ENCODE results near the gene DSC3. TPM values are rescaled to one million over a fixed set of nuclear protein-coding genes. Genes with fewer than 3 reads are reported as not detected.
"Not testable (repeated sequence)": the region's sequence is repeated elsewhere in the genome, so short reads cannot be mapped to it uniquely, and the experiment has no call there.

Gene DSC3
- total RNA-seq, 1 donor from 2014 or later = 29.1 TPM

DNA sequence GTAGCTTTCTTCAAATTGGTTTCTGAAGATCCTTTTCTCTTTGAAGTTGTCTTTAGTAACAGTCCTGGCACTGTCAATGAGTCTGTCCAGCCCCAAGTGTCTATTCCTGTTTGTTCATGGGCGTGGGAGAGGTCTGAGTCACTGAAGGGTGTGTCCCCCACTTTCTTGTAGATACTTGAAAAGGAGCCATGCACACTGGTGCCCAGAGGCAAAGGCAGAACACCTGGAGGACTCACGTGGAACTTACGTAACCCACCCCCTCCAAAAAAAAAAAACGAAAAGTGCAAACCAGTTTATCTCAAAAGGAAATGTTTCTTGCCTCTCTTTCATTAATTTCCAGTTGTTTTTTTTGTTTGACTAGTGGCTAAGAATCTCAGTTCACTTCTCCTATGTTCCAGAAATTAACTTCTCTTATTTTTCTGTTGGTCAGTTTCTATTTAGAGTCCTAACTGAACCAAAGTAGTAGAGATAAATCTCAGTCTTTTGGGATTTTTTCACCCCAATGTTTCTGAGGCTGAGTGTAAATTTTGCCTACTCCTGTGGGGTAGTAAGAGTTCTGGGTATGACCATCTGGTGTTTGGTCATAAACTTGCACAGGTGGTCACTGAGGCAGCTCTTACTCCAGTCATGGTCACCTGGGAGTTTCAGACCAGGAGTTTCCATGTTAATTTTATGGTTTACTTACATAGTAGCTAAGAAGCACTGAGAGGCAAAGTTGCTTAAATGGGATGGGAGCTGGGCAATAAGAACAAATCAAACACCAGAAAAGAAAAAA, 54.9 kb downstream of the DSC3 start:
- Mint-ChIP-seq H3K27me3 (ENCODE audit: low read depth) (no peaks in the 10 kb centered on the region), H3K4me3 (no peak overlapping the region)

DNA sequence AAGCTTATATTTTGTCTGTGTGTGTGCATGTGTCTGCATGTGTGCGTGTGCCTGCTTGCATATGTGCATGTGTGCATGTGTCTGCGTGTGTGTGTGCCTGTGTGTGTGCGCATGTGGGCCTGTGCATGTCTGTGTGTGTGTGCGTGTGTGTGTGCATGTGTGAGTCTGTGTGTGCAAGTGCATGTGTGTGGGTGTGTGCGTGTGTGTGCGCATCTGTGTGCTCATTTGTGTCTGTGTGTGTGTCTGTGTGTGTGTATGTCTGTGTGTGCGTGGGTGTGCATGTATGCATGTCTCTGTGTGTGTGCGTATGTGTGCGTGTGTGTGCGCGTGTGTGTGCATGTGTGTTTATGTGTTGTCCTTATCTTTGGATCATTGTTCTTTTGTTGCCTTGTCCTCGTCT, 56.8 kb downstream of the DSC3 start:
- Mint-ChIP-seq H3K4me3 (no peak overlapping the region), H3K9me3 (no peaks in the 10 kb centered on the region), H3K27ac (no peak overlapping the region), H3K36me3 (no peaks in the 10 kb centered on the region), H3K4me1 (peaks cover 12% of the 10 kb centered on the region), H3K27me3 (ENCODE audit: low read depth) (no peaks in the 10 kb centered on the region)
- DNase-seq (ENCODE audit: low spot score in 2 of 2, unreplicated experiment in 2 of 2) = no peak
- TF ChIP-seq, protein P1, sequence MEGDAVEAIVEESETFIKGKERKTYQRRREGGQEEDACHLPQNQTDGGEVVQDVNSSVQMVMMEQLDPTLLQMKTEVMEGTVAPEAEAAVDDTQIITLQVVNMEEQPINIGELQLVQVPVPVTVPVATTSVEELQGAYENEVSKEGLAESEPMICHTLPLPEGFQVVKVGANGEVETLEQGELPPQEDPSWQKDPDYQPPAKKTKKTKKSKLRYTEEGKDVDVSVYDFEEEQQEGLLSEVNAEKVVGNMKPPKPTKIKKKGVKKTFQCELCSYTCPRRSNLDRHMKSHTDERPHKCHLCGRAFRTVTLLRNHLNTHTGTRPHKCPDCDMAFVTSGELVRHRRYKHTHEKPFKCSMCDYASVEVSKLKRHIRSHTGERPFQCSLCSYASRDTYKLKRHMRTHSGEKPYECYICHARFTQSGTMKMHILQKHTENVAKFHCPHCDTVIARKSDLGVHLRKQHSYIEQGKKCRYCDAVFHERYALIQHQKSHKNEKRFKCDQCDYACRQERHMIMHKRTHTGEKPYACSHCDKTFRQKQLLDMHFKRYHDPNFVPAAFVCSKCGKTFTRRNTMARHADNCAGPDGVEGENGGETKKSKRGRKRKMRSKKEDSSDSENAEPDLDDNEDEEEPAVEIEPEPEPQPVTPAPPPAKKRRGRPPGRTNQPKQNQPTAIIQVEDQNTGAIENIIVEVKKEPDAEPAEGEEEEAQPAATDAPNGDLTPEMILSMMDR (IDR thresholded peaks at IDR 0.05; ENCODE audit: unreplicated experiment) = no peak

More for the DNA sequence above, 54.9 kb downstream of the DSC3 start:
- Mint-ChIP-seq H3K27ac (no peak overlapping the region), H3K4me1 (peaks cover 12% of the 10 kb centered on the region), H3K36me3 (peaks cover 4% of the 10 kb centered on the region), H3K9me3 (no peaks in the 10 kb centered on the region)
- no peak for DNase-seq (ENCODE audit: low spot score in 2 of 2, unreplicated experiment in 2 of 2)
- TF ChIP-seq, protein P1 (IDR thresholded peaks at IDR 0.05; ENCODE audit: unreplicated experiment) = no peak

DNA sequence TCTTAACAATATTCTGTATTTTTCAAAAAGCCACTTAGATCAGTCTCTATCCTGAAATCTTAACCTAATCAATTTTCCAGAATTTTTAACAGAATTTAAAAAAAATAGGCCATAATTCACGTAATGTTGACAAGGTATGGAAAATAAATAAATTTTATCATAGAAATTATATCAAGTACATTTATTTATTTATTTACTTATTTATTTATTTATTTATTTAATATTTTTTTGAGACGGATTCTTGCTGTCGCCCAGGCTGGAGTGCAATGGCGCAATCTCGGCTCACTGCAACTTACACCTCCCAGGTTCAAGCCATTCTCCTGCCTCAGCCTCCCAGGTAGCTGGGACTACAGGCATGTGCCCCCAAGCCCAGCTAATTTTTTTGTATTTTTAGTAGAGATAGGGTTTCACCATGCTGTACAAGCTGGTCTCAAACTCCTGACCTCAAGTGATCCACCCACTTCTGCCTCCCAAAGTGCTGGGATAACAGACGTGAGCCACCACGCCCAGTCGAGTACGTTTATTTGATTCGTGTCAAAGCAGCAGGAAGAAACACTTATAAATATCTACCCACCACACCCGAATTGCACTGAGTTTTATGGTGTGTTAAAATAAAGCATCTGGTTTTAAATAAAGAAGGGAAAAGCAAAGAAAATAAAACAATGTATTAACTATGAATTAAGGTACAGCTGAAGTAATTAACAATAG, 60.1 kb downstream of the DSC3 start:
- no peaks in the 10 kb centered on the region for H3K27me3 Mint-ChIP-seq (ENCODE audit: low read depth)
- H3K27ac Mint-ChIP-seq = no peak overlapping the region
- H3K9me3 Mint-ChIP-seq = no peaks in the 10 kb centered on the region
- H3K4me1 Mint-ChIP-seq = peaks cover 6% of the 10 kb centered on the region
- H3K36me3 Mint-ChIP-seq = no peaks in the 10 kb centered on the region
- DNase-seq (ENCODE audit: low spot score in 2 of 2, unreplicated experiment in 2 of 2) = no peak
- TF ChIP-seq, protein P1 (IDR thresholded peaks at IDR 0.05; ENCODE audit: unreplicated experiment) = no peak
- no peak overlapping the region for H3K4me3 Mint-ChIP-seq

DNA sequence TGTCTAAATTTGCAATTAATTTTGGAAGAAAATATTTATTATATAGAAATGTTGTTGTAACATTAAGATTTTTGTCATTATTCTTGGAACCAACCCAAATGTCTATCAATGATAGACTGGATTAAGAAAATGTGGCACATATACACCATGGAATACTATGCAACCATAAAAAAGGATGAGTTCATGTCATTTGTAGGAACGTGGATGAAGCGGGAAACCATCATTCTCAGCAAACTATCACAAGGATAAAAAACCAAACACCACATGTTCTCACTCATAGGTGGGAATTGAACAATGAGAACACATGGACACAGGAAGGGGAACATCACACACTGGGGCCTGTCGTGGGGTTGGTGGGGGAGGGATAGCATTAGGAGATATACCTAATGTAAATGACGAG, 64.5 kb downstream of the DSC3 start:
- H3K4me3 Mint-ChIP-seq; DNase-seq (ENCODE audit: low spot score in 2 of 2, unreplicated experiment in 2 of 2); H3K4me1 Mint-ChIP-seq; H3K27me3 Mint-ChIP-seq (ENCODE audit: low read depth); H3K9me3 Mint-ChIP-seq; H3K27ac Mint-ChIP-seq; H3K36me3 Mint-ChIP-seq: not testable (repeated sequence)

DNA sequence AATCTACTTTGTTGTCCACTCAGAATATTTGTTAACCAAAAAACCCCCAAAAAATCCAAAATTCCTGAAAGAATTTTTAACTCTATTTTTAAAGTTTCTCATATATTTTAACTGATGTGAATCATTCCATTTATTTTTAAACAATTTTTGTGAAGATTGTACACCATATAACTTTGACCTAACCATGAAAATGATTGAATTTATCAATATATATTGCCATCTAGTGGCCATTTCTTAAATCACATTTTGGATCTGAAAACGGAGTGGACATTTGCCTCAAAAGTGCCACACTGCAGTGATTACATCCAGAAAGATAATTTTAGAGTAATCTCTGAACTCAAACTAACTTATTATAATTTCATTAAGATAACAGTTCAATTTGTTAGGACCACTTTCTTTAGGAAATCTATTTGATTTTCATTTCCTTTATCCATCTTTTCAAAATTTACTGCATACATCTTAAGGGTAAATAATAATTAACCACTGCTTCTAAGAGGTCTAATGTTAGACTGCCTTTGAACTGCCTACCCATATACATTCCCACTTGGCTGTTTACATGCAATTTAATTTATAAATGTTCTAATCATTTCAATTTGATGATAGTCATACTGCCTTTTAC, 71.1 kb downstream of the DSC3 start:
- Mint-ChIP-seq H3K27ac (no peak overlapping the region), H3K36me3 (no peaks in the 10 kb centered on the region), H3K4me3 (no peak overlapping the region), H3K27me3 (ENCODE audit: low read depth) (no peaks in the 10 kb centered on the region), H3K4me1 (peaks cover 12% of the 10 kb centered on the region), H3K9me3 (no peaks in the 10 kb centered on the region)
- DNase-seq (ENCODE audit: low spot score in 2 of 2, unreplicated experiment in 2 of 2) = no peak
- TF ChIP-seq, protein P1 (IDR thresholded peaks at IDR 0.05; ENCODE audit: unreplicated experiment) = peak; percentile 96
